Measurements from ENCODE around the gene OR56B4.
"Not testable (repeated sequence)": the region's sequence is repeated elsewhere in the genome, so short reads cannot be mapped to it uniquely, and the experiment has no call there.

The OR56B4 gene

GRCh38 chr11:6107384-6107783 is at the start of gene OR56B4:
OR56B4 (plus strand) TSS chr11:6107684; CDS start chr11:6107779, 95 bp downstream.
- not testable (repeated sequence) for DNase-seq

GRCh38 chr11:6061475-6061874 is 46.0 kb upstream of the OR56B4 start:
- DNase-seq, result no peak

- no peak for DNase-seq
These were observed 44.7 kb upstream of the OR56B4 start for GRCh38 chr11:6062691-6063358.

GRCh38 chr11:6067502-6067901 is 40.0 kb upstream of the OR56B4 start:
- DNase-seq, result no peak

- DNase-seq, result not testable (repeated sequence)
These were observed 31.0 kb upstream of the OR56B4 start for GRCh38 chr11:6076443-6076842.

- no peak for DNase-seq
These were observed 29.8 kb upstream of the OR56B4 start for GRCh38 chr11:6077723-6078122.

GRCh38 chr11:6079463-6079862 is 28.0 kb upstream of the OR56B4 start:
- no peak for DNase-seq

GRCh38 chr11:6083129-6083528 is 24.4 kb upstream of the OR56B4 start:
- no peak for DNase-seq

- DNase-seq, result no peak
These were observed 22.9 kb upstream of the OR56B4 start for GRCh38 chr11:6084587-6084986.

GRCh38 chr11:6094186-6094585 is 13.3 kb upstream of the OR56B4 start:
- DNase-seq, result no peak

- no peak for DNase-seq
These were observed 11.7 kb upstream of the OR56B4 start for GRCh38 chr11:6095798-6096197.

- no peak for DNase-seq
These were observed 11.1 kb upstream of the OR56B4 start for GRCh38 chr11:6096417-6096816.

- no peak for DNase-seq
These were observed 7.9 kb upstream of the OR56B4 start for GRCh38 chr11:6099577-6099976.

GRCh38 chr11:6110011-6110410 is 2.5 kb downstream of the OR56B4 start:
- DNase-seq, result no peak

GRCh38 chr11:6111673-6112072 is 4.2 kb downstream of the OR56B4 start:
- no peak for DNase-seq

GRCh38 chr11:6116638-6117037 is 9.2 kb downstream of the OR56B4 start:
- no peak for DNase-seq

GRCh38 chr11:6124245-6124644 is 16.8 kb downstream of the OR56B4 start:
- DNase-seq, result no peak

- DNase-seq, result no peak
These were observed 20.4 kb downstream of the OR56B4 start for GRCh38 chr11:6127881-6128280.

GRCh38 chr11:6129011-6129410 is 21.5 kb downstream of the OR56B4 start:
- DNase-seq, result no peak

GRCh38 chr11:6129635-6130034 is 22.2 kb downstream of the OR56B4 start:
- no peak for DNase-seq

- DNase-seq, result no peak
These were observed 24.9 kb downstream of the OR56B4 start for GRCh38 chr11:6132431-6132830.

- not testable (repeated sequence) for DNase-seq
These were observed 28.5 kb downstream of the OR56B4 start for GRCh38 chr11:6135936-6136335.

GRCh38 chr11:6142936-6143335 is 35.5 kb downstream of the OR56B4 start:
- no peak for DNase-seq

- DNase-seq, result not testable (repeated sequence)
These were observed 36.3 kb downstream of the OR56B4 start for GRCh38 chr11:6143737-6144136.

GRCh38 chr11:6151117-6151516 is 43.6 kb downstream of the OR56B4 start:
- DNase-seq, result no peak

All from activated CD4-positive, alpha-beta T cell treated with anti-CD3 and anti-CD28 coated beads, Interleukin-2, amount 50 U/mL, for 16 hours (primary cell).